Upper lobe of left lung (tissue), 4 donors: Measurements from ENCODE around the gene PSMD5.

ENCODE experiments used
- EP300 ChIP-seq, 4 donors: sonication (generic); formaldehyde crosslinking; IDR thresholded peaks; one replicate each; pipeline ENCODE4 v1.5.1; 2017; ENCODE audit warnings: antibody characterized with exemption in 4 of 4, control low read depth in 2 of 4
- POLR2A ChIP-seq, 4 donors: fragments of 450-650 bp; IDR thresholded peaks; one replicate each; pipeline ENCODE4 v1.5.1; 2016 to 2017; ENCODE audit warnings: antibody characterized with exemption in 4 of 4, mild to moderate bottlenecking in 2 of 4
- POLR2AphosphoS5 ChIP-seq, 2 donors: sonication (generic); formaldehyde crosslinking; IDR thresholded peaks; one replicate each; pipeline ENCODE4 v1.5.1; 2017; ENCODE audit warnings: antibody characterized with exemption in 2 of 2
- TF ChIP-seq, protein P1 (sequence below), 6 experiments: fragments of 450-650 bp in 4 of 6; fragments of 200-600 bp in 2 of 6; sonication (generic) in 2 of 6; IDR thresholded peaks; one replicate each; pipeline ENCODE4 v1.5.1; 2016 to 2019; ENCODE audit warnings: antibody characterized with exemption in 6 of 6

GRCh38 chr9:120882935-120883607 lies 40.3 kb upstream of the PSMD5 start:
- TF ChIP-seq, protein P1, sequence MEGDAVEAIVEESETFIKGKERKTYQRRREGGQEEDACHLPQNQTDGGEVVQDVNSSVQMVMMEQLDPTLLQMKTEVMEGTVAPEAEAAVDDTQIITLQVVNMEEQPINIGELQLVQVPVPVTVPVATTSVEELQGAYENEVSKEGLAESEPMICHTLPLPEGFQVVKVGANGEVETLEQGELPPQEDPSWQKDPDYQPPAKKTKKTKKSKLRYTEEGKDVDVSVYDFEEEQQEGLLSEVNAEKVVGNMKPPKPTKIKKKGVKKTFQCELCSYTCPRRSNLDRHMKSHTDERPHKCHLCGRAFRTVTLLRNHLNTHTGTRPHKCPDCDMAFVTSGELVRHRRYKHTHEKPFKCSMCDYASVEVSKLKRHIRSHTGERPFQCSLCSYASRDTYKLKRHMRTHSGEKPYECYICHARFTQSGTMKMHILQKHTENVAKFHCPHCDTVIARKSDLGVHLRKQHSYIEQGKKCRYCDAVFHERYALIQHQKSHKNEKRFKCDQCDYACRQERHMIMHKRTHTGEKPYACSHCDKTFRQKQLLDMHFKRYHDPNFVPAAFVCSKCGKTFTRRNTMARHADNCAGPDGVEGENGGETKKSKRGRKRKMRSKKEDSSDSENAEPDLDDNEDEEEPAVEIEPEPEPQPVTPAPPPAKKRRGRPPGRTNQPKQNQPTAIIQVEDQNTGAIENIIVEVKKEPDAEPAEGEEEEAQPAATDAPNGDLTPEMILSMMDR (IDR thresholded peaks at IDR 0.05), result no peak
- no peak for TF ChIP-seq POLR2A (IDR thresholded peaks at IDR 0.05)
- TF ChIP-seq POLR2AphosphoS5 (IDR thresholded peaks at IDR 0.05), result no peak
- no peak for TF ChIP-seq EP300 (IDR thresholded peaks at IDR 0.05)
